Renal cortical epithelial cell (primary cell): ENCODE data around the gene SP1. TPM values are rescaled to one million over a fixed set of nuclear protein-coding genes. Genes with fewer than 3 reads are reported as not detected.
"Not testable (repeated sequence)": the region's sequence is repeated elsewhere in the genome, so short reads cannot be mapped to it uniquely, and the experiment has no call there.

ENCODE experiments used
- DNase-seq: peaks from one replicate; pipeline ENCODE4 v3.0.0-alpha.2; 2011; ENCODE audit warnings: low read depth
- total RNA-seq: library from RNA; depleted of rRNA; stranded (reverse); fragments of >200 nt; gene quantifications from 2 replicates; pipeline ENCODE4 v1.2.3, GENCODE V29; 2014

The SP1 gene
- 33.3 and 51.7 TPM in 2 replicates for total RNA-seq

GRCh38 chr12:53380104-53380793 lies at the start of gene SP1:
Gene SP1 (plus strand): TSS chr12:53380176. CDS start chr12:53380292, 116 bp downstream.
- DNase-seq, result peak; percentile 67

GRCh38 chr12:53330671-53331070 lies 49.3 kb upstream of the SP1 start:
- no peak for DNase-seq

GRCh38 chr12:53332339-53332738 lies 47.6 kb upstream of the SP1 start:
- not testable (repeated sequence) for DNase-seq

GRCh38 chr12:53332744-53333143 lies 47.2 kb upstream of the SP1 start:
- DNase-seq, result no peak

- no peak for DNase-seq
Measured at GRCh38 chr12:53333289-53333688, 46.7 kb upstream of the SP1 start.

GRCh38 chr12:53333845-53334244 lies 46.1 kb upstream of the SP1 start:
- no peak for DNase-seq

- DNase-seq, result no peak
Measured at GRCh38 chr12:53334822-53335221, 45.2 kb upstream of the SP1 start.

GRCh38 chr12:53336181-53336681 lies 43.7 kb upstream of the SP1 start, which contains the start of gene SP7:
Gene SP7 (minus strand): TSS chr12:53336354. CDS start chr12:53335646, 708 bp downstream.
- no peak for DNase-seq

- DNase-seq, result no peak
Measured at GRCh38 chr12:53338017-53338416, 42.0 kb upstream of the SP1 start.

GRCh38 chr12:53338916-53339315 lies 41.1 kb upstream of the SP1 start:
- no peak for DNase-seq

GRCh38 chr12:53340398-53340797 lies 39.6 kb upstream of the SP1 start:
- no peak for DNase-seq

- DNase-seq, result no peak
Measured at GRCh38 chr12:53343449-53343848, 36.5 kb upstream of the SP1 start.

GRCh38 chr12:53343969-53344368 lies 36.0 kb upstream of the SP1 start:
- DNase-seq, result no peak

GRCh38 chr12:53344487-53344823 lies 35.5 kb upstream of the SP1 start:
- no peak for DNase-seq

- DNase-seq, result peak; percentile 42
Measured at GRCh38 chr12:53344824-53345485, 35.0 kb upstream of the SP1 start.

GRCh38 chr12:53345486-53346188 lies 34.3 kb upstream of the SP1 start:
- DNase-seq, result no peak

GRCh38 chr12:53346491-53346890 lies 33.5 kb upstream of the SP1 start:
- DNase-seq, result no peak

- DNase-seq, result no peak
Measured at GRCh38 chr12:53347905-53348304, 32.1 kb upstream of the SP1 start.

- peak; percentile 79 for DNase-seq
Measured at GRCh38 chr12:53352331-53353256, 27.4 kb upstream of the SP1 start.

- no peak for DNase-seq
Measured at GRCh38 chr12:53353257-53353655, 26.7 kb upstream of the SP1 start.

GRCh38 chr12:53355121-53355520 lies 24.9 kb upstream of the SP1 start:
- no peak for DNase-seq
